Measurements from ENCODE around the gene GEMIN7.

GEMIN7 gene

GRCh38 chr19:45079063-45079910 lies at the start of gene GEMIN7:
TSS of gene GEMIN7 (plus strand) at chr19:45079260. CDS start at chr19:45090115, 10,855 bp downstream.
- DNase-seq (ENCODE audit: low read depth): peak; percentile 82

- no peak for DNase-seq (ENCODE audit: low read depth)
These were observed 48.2 kb upstream of the GEMIN7 start for GRCh38 chr19:45030825-45031224.

DNA sequence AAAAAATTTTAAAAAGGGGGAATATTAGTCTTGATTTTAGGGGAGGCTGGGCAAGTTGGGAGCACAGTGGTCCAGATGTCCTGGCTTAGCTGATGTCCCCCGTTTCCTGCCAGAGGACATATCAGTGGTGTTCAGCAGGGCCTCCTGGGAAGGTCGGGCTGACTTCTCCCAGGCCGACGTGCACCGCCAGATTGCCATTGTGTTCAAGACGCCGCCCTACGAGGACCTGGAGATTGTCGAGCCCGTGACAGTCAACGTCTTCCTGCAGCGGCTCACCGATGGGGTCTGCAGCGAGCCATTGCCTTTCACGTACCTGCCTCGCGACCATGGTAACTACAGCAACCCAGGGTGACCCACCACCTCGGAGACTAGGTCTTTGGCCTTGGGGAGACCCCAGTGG lies 46.6 kb upstream of the GEMIN7 start:
- DNase-seq (ENCODE audit: low read depth): no peak

DNA sequence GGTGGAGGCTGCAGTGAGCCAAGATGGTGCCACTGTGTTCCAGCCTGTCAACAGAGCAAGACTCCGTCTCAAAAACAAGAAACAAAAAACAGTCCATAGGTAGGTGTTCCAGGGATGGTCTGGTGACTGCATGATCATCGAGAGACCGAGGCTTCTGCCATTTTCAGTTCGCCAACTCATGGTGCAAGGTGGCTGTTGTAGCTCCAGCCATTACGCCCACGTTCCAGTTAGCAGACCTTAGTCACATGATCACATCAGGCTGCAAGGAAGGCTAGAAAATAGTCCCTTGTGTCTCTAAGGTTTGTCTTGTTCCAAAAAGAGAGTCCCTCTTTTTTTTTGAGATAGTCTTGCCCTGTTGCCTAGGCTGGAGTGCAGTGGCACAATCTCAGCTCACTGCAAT lies 43.3 kb upstream of the GEMIN7 start:
- no peak for DNase-seq (ENCODE audit: low read depth)

DNA sequence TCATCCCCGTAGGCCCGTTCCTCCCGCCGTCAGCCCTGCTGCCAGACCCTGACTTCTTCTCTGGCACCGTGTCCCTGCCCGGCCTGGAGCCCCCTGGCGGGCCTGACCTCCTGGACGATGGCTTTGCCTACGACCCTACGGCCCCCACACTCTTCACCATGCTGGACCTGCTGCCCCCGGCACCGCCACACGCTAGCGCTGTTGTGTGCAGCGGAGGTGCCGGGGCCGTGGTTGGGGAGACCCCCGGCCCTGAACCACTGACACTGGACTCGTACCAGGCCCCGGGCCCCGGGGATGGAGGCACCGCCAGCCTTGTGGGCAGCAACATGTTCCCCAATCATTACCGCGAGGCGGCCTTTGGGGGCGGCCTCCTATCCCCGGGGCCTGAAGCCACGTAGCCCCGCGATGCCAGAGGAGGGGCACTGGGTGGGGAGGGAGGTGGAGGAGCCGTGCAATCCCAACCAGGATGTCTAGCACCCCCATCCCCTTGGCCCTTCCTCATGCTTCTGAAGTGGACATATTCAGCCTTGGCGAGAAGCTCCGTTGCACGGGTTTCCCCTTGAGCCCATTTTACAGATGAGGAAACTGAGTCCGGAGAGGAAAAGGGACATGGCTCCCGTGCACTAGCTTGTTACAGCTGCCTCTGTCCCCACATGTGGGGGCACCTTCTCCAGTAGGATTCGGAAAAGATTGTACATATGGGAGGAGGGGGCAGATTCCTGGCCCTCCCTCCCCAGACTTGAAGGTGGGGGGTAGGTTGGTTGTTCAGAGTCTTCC lies 41.5 kb upstream of the GEMIN7 start:
- no peak for DNase-seq (ENCODE audit: low read depth)

- peak; percentile 91 for DNase-seq (ENCODE audit: low read depth)
These were observed 39.8 kb upstream of the GEMIN7 start, which contains the start of gene CLASRP for GRCh38 chr19:45038931-45039893. TSS of gene CLASRP (plus strand) at chr19:45039045. CDS start at chr19:45040213, 1,168 bp downstream.

- no peak for DNase-seq (ENCODE audit: low read depth)
These were observed 38.8 kb upstream of the GEMIN7 start for GRCh38 chr19:45040059-45040771.

DNA sequence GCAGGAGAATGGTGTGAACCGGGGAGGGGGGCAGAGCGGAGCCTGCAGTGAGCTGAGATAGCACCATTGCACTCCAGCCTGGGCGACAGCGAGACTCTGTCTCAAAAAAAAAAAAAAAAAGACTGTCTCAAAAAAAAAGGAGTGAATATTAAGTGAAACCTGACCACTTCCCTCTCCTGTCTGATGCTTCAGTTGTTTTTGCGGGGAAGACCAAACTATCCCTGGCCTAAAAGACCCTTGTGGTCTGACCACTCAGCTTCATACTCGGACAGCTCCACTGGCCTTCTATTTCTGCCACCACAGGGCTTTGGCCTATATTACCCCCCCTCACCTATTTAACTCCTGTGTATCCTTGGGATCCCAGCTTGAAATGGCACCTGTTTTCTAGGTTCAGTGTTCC lies 37.9 kb upstream of the GEMIN7 start:
- no peak for DNase-seq (ENCODE audit: low read depth)

- DNase-seq (ENCODE audit: low read depth): no peak
These were observed 33.2 kb upstream of the GEMIN7 start for GRCh38 chr19:45045671-45046353.

DNA sequence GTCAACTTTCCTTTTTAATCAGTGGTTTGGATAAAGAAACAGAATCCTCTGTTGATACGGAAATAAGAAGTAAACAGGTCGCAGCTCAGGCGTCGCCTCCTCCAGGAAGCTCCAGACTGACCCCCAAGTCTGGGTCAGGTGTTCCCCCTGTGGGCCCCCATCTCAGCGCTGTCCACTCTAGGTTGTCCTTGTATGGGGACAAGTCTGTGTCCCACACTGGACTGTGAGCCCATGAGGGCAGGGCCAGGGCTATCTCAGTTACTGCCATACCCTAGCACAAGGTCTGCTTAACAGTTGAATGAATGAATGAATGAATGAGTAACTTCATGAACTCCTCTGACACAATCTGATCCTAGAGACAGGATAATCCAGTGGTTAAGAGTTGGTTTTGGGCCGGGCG lies 32.7 kb upstream of the GEMIN7 start:
- DNase-seq (ENCODE audit: low read depth): no peak

GRCh38 chr19:45047188-45047797 lies 31.8 kb upstream of the GEMIN7 start:
- no peak for DNase-seq (ENCODE audit: low read depth)

- DNase-seq (ENCODE audit: low read depth): no peak
These were observed 29.9 kb upstream of the GEMIN7 start for GRCh38 chr19:45049073-45049736.

DNA sequence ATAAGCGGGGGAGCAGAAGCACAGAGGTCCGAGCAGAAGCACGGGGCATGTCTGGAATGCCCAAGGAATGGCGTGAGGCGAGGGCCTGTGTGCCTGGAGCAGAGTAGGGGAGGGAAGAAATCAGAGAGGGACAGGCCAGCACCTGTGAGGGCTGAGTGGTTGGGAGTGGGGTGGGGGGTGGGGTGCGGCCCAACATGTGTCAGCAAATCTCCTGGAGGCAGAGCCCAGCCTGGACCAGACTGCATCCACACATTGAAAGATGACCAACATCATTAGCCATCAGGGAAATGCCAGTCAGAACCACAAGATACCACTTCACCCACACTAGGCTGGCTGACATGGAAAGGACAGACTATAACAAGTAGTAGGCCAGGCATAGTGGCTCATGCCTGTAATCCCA lies 29.0 kb upstream of the GEMIN7 start:
- DNase-seq (ENCODE audit: low read depth): no peak

GRCh38 chr19:45051929-45052579 lies 27.0 kb upstream of the GEMIN7 start:
- no peak for DNase-seq (ENCODE audit: low read depth)

- DNase-seq (ENCODE audit: low read depth): no peak
These were observed 22.2 kb upstream of the GEMIN7 start for GRCh38 chr19:45056831-45057230.

- no peak for DNase-seq (ENCODE audit: low read depth)
These were observed 21.6 kb upstream of the GEMIN7 start for GRCh38 chr19:45057444-45057843.

DNA sequence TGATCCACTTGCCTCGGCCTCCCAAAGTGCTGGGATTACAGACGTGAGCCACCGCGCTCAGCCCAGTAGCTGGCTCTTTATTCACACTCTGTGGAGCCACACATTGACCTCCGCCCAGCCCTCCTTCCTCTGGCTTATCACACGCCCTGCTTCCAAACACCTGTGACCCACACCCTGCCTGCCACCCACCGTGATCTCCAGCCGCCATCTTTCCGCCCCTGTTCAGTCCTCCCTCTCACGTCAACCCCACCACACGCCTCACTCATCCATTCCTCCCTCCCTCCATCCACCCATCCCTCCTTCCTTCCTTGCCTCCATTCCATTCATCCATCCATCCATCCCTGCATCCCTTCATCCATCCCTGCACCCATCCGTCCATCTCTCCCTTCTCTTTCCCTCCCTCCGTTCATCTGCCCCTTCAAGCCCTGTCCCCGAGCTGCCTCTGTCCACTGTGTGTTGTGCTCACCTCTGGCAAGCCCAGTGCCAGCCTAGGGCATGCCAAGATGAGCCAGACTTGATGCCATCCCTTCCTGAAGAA lies 20.4 kb upstream of the GEMIN7 start:
- DNase-seq (ENCODE audit: low read depth): no peak

- peak; percentile 84 for DNase-seq (ENCODE audit: low read depth)
These were observed 19.6 kb upstream of the GEMIN7 start for GRCh38 chr19:45059258-45059965.

All from ELR (cell line).